HEK293T (cell line): Measurements from ENCODE around the gene CHST11.

Experiments
- BHLHE40 ChIP-seq: fragments of 450-650 bp; IDR thresholded peaks from 2 replicates; pipeline ENCODE4 v1.6.1; 2016; ENCODE audit warnings: mild to moderate bottlenecking, moderate library complexity, borderline replicate concordance
- ELF4 ChIP-seq: fragments of 450-650 bp; IDR thresholded peaks from 2 replicates; pipeline ENCODE4 v1.6.1; 2017; ENCODE audit warnings: antibody characterized with exemption
- FOXA1 ChIP-seq: fragments of 450-650 bp; IDR thresholded peaks from 2 replicates; pipeline ENCODE4 v1.6.1; 2016; ENCODE audit warnings: mild to moderate bottlenecking
- FOXM1 ChIP-seq: fragments of 450-650 bp; IDR thresholded peaks from 2 replicates; pipeline ENCODE4 v1.6.1; 2017; ENCODE audit warnings: mild to moderate bottlenecking, borderline replicate concordance
- SUZ12 ChIP-seq: fragments of 450-650 bp; IDR thresholded peaks from 2 replicates; pipeline ENCODE4 v1.6.1; 2016; ENCODE audit warnings: mild to moderate bottlenecking

DNA sequence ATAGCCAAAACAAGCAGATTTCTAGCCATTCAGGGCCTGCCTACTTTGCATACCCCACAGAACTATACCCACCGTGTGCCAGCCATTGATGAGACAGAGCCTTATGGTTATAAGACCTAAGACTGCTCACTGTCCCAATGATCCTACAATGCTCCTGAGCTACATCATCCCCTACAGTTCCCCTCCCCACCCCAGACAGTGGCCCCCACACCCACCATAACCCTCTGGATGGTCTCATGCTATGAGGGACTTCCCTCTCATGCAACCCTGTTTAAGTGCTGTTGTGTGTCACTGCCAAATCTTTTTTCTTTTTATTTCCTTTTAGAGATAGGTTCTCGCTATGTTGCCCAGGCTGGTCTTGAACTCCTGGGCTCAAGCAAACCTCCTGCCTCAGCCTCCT, 75.9 kb downstream of the CHST11 start:
- TF ChIP-seq ELF4 (no peak), SUZ12 (no peak), FOXM1 (no peak), FOXA1 (no peak), BHLHE40 (no peak)
